Fibroblast of lung (primary cell): ENCODE data around the gene LPGAT1. TPM values are rescaled to one million over a fixed set of nuclear protein-coding genes. Genes with fewer than 3 reads are reported as not detected.

Experiments used
- DNase-seq, 2 donors: peaks; one replicate each; pipeline versions ENCODE4 v3.0.0 to v3.0.0-alpha.2; 2010; ENCODE audit warnings: low read depth in 2 of 2
- H2AFZ ChIP-seq: 2 replicates; pipeline ENCODE4 v1.5.1; 2012; ENCODE audit warnings: low read length, control low read depth, inconsistent platforms
- H3K27ac ChIP-seq: 2 replicates; pipeline ENCODE4 v1.5.1; 2011; ENCODE audit warnings: low read length, control low read depth; ENCODE audit not compliant: insufficient read depth
- H3K27me3 ChIP-seq: 2 replicates; pipeline ENCODE4 v1.5.1; 2011; ENCODE audit warnings: mild to moderate bottlenecking, low read length; ENCODE audit not compliant: control insufficient read depth, insufficient read depth
- H3K36me3 ChIP-seq: 2 replicates; pipeline ENCODE4 v1.5.1; 2011; ENCODE audit warnings: low read length; ENCODE audit not compliant: control insufficient read depth, insufficient read depth
- H3K4me1 ChIP-seq: 2 replicates; pipeline ENCODE4 v1.5.1; 2011; ENCODE audit warnings: low read length; ENCODE audit not compliant: control insufficient read depth, insufficient read depth; ENCODE audit errors: extremely low read depth
- H3K4me2 ChIP-seq: 2 replicates; pipeline ENCODE4 v1.5.1; 2011; ENCODE audit warnings: low read length, control low read depth; ENCODE audit not compliant: insufficient read depth; ENCODE audit errors: extremely low read depth
- H3K4me3 ChIP-seq, 4 experiments: fragments of 200-600 bp in 1 of 4; sonication (generic) in 1 of 4; replicated peaks in 1 of 4; 2 replicates each; pipeline ENCODE4 v1.5.1; 2011 to 2016; ENCODE audit warnings: low read length in 4 of 4, low read depth in 3 of 4, mild to moderate bottlenecking in 3 of 4, control low read depth in 2 of 4, inconsistent platforms in 1 of 4, mixed read lengths in 1 of 4; ENCODE audit not compliant: insufficient read depth in 1 of 4; ENCODE audit errors: control extremely low read depth in 1 of 4
- H3K79me2 ChIP-seq: 2 replicates; pipeline ENCODE4 v1.5.1; 2012; ENCODE audit warnings: mild to moderate bottlenecking, low read length, inconsistent platforms; ENCODE audit not compliant: control insufficient read depth, insufficient read depth
- H3K9ac ChIP-seq: 2 replicates; pipeline ENCODE4 v1.5.1; 2011; ENCODE audit warnings: mild to moderate bottlenecking, low read length, control low read depth; ENCODE audit not compliant: insufficient read depth
- H3K9me3 ChIP-seq: 2 replicates; pipeline ENCODE4 v1.5.1; 2012; ENCODE audit warnings: low read depth, low read length; ENCODE audit not compliant: control insufficient read depth, insufficient read depth
- H4K20me1 ChIP-seq: 2 replicates; pipeline ENCODE4 v1.5.1; 2011; ENCODE audit warnings: low read length; ENCODE audit not compliant: control insufficient read depth, insufficient read depth; ENCODE audit errors: extremely low read depth
- EZH2 ChIP-seq: IDR thresholded peaks from 2 replicates; pipeline ENCODE4 v1.5.1; 2012; ENCODE audit warnings: low read length, control low read depth, mild to moderate bottlenecking; ENCODE audit errors: missing control alignments
- polyA plus RNA-seq, 2 donors: library from polyadenylated mRNA; depleted of rRNA in 1 of 2; stranded (reverse) in 1 of 2; unstranded in 1 of 2; fragments of >200 nt; gene quantifications; 2 replicates each; pipeline ENCODE4 v1.2.1, GENCODE V29; 2011 to 2012; ENCODE audit warnings: missing spikeins in 1 of 2
- total RNA-seq: library from RNA; depleted of rRNA; stranded (reverse); fragments of >200 nt; gene quantifications from 2 replicates; pipeline ENCODE4 v1.2.1, GENCODE V29; 2014
- TF ChIP-seq, protein P1 (sequence below), 2 donors: IDR thresholded peaks in 1 of 2; conservative IDR thresholded peaks in 1 of 2; 1 replicate in 1 of 2; 2 replicates in 1 of 2; pipeline ENCODE4 v1.5.1; 2011 to 2012; ENCODE audit warnings: low read length in 2 of 2, control low read depth in 1 of 2, inconsistent platforms in 1 of 2, low read depth in 1 of 2, mild to moderate bottlenecking in 1 of 2

Gene LPGAT1
- total and polyA plus RNA-seq, 2 donors (not counting 1 experiment from before 2014, with no cell fraction given): 20.7 to 34.7 TPM

GRCh38 chr1:211715971-211716370, 114.6 kb downstream of the LPGAT1 start:
- Histone ChIP-seq H3K9me3 (no peaks in the 10 kb centered on the region), H3K9ac (no peak overlapping the region), H4K20me1 (no peaks in the 10 kb centered on the region), H3K36me3 (no peaks in the 10 kb centered on the region), H3K27me3 (no peaks in the 10 kb centered on the region), H2AFZ (no peak overlapping the region), H3K4me2 (no peak overlapping the region), H3K27ac (no peak overlapping the region), H3K79me2 (no peaks in the 10 kb centered on the region), H3K4me3 (no peak overlapping the region), H3K4me1 (no peaks in the 10 kb centered on the region)
- no peak for DNase-seq
- TF ChIP-seq EZH2: no peak
- TF ChIP-seq, protein P1, sequence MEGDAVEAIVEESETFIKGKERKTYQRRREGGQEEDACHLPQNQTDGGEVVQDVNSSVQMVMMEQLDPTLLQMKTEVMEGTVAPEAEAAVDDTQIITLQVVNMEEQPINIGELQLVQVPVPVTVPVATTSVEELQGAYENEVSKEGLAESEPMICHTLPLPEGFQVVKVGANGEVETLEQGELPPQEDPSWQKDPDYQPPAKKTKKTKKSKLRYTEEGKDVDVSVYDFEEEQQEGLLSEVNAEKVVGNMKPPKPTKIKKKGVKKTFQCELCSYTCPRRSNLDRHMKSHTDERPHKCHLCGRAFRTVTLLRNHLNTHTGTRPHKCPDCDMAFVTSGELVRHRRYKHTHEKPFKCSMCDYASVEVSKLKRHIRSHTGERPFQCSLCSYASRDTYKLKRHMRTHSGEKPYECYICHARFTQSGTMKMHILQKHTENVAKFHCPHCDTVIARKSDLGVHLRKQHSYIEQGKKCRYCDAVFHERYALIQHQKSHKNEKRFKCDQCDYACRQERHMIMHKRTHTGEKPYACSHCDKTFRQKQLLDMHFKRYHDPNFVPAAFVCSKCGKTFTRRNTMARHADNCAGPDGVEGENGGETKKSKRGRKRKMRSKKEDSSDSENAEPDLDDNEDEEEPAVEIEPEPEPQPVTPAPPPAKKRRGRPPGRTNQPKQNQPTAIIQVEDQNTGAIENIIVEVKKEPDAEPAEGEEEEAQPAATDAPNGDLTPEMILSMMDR (conservative IDR thresholded peaks at IDR 0.05 in 1 of 2, IDR thresholded peaks at IDR 0.05 in 1 of 2; ENCODE audit: low read depth in 1 of 2, low read length in 2 of 2): no peak

DNA sequence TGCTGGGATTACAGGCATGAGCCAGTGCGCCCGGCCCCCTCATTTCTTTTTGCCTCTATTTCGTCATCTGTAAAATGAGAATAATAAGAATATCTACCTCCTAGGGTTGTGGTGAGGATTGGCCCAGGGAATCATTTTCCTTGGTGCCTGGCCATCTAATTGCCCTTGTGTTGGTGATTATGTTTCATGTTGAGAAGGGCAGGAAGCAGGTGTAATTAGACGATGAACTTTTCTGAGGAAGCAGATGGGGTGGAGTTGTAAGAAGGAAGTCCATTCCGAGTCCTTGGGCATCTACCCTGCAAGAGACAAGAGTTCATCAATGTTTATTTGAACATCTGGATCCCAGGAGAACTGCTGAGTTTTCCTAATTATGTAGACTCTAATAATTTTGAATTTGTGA, 116.4 kb downstream of the LPGAT1 start:
- no peak for TF ChIP-seq EZH2
- TF ChIP-seq, protein P1 (conservative IDR thresholded peaks at IDR 0.05 in 1 of 2, IDR thresholded peaks at IDR 0.05 in 1 of 2; ENCODE audit: low read depth in 1 of 2, low read length in 2 of 2): no peak
- no peak overlapping the region for H3K4me3 ChIP-seq

GRCh38 chr1:211713231-211713630, 117.3 kb downstream of the LPGAT1 start:
- no peak overlapping the region for H3K4me2 ChIP-seq

More for the DNA sequence above, 116.4 kb downstream of the LPGAT1 start:
- Histone ChIP-seq H3K27ac (no peak overlapping the region), H3K9ac (no peak overlapping the region), H3K9me3 (no peaks in the 10 kb centered on the region), H2AFZ (no peak overlapping the region), H4K20me1 (no peaks in the 10 kb centered on the region), H3K79me2 (no peaks in the 10 kb centered on the region), H3K4me2 (no peak overlapping the region), H3K36me3 (no peaks in the 10 kb centered on the region), H3K27me3 (no peaks in the 10 kb centered on the region), H3K4me1 (no peaks in the 10 kb centered on the region)
- DNase-seq: no peak

More at GRCh38 chr1:211713231-211713630, 117.3 kb downstream of the LPGAT1 start:
- H3K36me3 ChIP-seq: no peaks in the 10 kb centered on the region
- DNase-seq: no peak
- no peaks in the 10 kb centered on the region for H3K4me1 ChIP-seq
- TF ChIP-seq EZH2: no peak
- TF ChIP-seq, protein P1 (conservative IDR thresholded peaks at IDR 0.05 in 1 of 2, IDR thresholded peaks at IDR 0.05 in 1 of 2; ENCODE audit: low read depth in 1 of 2, low read length in 2 of 2): no peak
- no peaks in the 10 kb centered on the region for H4K20me1 ChIP-seq
- H3K4me3 ChIP-seq: no peak overlapping the region
- H3K27ac ChIP-seq: no peak overlapping the region
- H3K9ac ChIP-seq: no peak overlapping the region
- no peaks in the 10 kb centered on the region for H3K79me2 ChIP-seq
- no peaks in the 10 kb centered on the region for H3K27me3 ChIP-seq
- H3K9me3 ChIP-seq: no peaks in the 10 kb centered on the region
- H2AFZ ChIP-seq: no peak overlapping the region
